Neutrophil (primary cell): ENCODE measurements around the gene KRAS.

Experiments used
- H3K27ac ChIP-seq: fragments of 200-600 bp; sonication (generic); 2 replicates; pipeline ENCODE4 v1.5.1; 2016; ENCODE audit warnings: mild to moderate bottlenecking, moderate library complexity
- H3K27me3 ChIP-seq: fragments of 200-600 bp; sonication (generic); 2 replicates; pipeline ENCODE4 v1.6.0; 2016; ENCODE audit warnings: mild to moderate bottlenecking
- H3K36me3 ChIP-seq: fragments of 200-600 bp; sonication (generic); 2 replicates; pipeline ENCODE4 v1.5.1; 2017
- H3K4me1 ChIP-seq, 2 experiments: fragments of 200-600 bp in 1 of 2; sonication (generic) in 1 of 2; 1 replicate in 1 of 2; 2 replicates in 1 of 2; pipeline versions ENCODE4 v1.5.1 to v1.6.1; 2013 to 2016; ENCODE audit warnings: low read depth in 1 of 2, low read length in 1 of 2, mild to moderate bottlenecking in 1 of 2, moderate library complexity in 1 of 2; ENCODE audit not compliant: control insufficient read depth in 1 of 2, insufficient read depth in 1 of 2
- H3K4me3 ChIP-seq, 2 experiments: fragments of 200-600 bp in 1 of 2; sonication (generic) in 1 of 2; 1 replicate in 1 of 2; 2 replicates in 1 of 2; pipeline ENCODE4 v1.5.1; 2013 to 2016; ENCODE audit warnings: low read depth in 1 of 2, low read length in 1 of 2, mild to moderate bottlenecking in 1 of 2, moderate library complexity in 1 of 2
- H3K9me3 ChIP-seq: fragments of 200-600 bp; sonication (generic); 2 replicates; pipeline ENCODE4 v1.5.1; 2016
- TF ChIP-seq, protein P1 (sequence below): fragments of 200-600 bp; sonication (generic); IDR thresholded peaks from 2 replicates; pipeline ENCODE4 v1.5.1; 2016; ENCODE audit warnings: antibody characterized with exemption

Gene KRAS

DNA sequence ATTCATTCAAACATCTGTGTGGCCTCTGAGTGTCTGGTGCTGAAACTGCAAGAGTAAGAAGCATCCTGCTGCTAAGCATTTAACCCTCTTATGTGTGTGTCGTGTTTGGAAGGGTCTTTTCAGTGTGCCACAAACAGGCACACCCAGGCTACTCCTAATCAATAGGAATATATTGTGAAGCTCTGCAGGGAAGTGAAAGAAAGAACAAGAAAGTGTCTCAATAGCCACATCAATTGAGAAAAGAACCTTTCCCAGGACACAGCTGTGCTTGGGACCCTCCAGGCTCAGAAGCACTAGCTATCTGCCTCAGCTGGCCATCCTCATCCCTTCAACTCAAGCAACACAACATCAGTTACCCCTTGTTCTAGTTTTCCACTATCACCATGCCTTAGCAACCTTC is 13.4 kb upstream of the KRAS start:
- Histone ChIP-seq H3K4me3 (no peak overlapping the region), H3K27me3 (no peaks in the 10 kb centered on the region), H3K27ac (no peak overlapping the region), H3K9me3 (no peaks in the 10 kb centered on the region), H3K36me3 (no peaks in the 10 kb centered on the region), H3K4me1 (no peaks in the 10 kb centered on the region)
- TF ChIP-seq, protein P1, sequence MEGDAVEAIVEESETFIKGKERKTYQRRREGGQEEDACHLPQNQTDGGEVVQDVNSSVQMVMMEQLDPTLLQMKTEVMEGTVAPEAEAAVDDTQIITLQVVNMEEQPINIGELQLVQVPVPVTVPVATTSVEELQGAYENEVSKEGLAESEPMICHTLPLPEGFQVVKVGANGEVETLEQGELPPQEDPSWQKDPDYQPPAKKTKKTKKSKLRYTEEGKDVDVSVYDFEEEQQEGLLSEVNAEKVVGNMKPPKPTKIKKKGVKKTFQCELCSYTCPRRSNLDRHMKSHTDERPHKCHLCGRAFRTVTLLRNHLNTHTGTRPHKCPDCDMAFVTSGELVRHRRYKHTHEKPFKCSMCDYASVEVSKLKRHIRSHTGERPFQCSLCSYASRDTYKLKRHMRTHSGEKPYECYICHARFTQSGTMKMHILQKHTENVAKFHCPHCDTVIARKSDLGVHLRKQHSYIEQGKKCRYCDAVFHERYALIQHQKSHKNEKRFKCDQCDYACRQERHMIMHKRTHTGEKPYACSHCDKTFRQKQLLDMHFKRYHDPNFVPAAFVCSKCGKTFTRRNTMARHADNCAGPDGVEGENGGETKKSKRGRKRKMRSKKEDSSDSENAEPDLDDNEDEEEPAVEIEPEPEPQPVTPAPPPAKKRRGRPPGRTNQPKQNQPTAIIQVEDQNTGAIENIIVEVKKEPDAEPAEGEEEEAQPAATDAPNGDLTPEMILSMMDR, result no peak

DNA sequence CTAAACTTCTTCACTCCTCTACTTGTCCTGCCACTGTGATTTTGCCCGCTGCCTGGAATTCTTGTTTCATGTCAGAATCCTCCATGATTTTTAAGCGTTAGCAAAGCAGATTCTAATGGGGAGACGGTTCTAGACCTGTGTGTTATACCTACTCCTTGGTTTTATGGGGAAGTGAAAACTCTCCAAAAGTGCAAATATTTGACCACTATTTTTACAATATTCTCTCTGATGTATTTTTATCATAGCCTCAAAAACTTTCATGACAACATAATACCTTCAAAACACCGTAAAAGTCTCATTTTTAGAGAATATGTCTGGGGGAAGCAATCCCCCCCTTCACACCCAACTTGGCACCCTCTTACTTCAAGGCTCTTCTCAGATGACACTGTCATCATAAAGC is 12.9 kb upstream of the KRAS start:
- H3K4me1 ChIP-seq, result no peaks in the 10 kb centered on the region
- no peak overlapping the region for H3K27ac ChIP-seq
- no peaks in the 10 kb centered on the region for H3K9me3 ChIP-seq
- TF ChIP-seq, protein P1, result no peak
- H3K27me3 ChIP-seq, result no peaks in the 10 kb centered on the region
- H3K36me3 ChIP-seq, result no peaks in the 10 kb centered on the region
- H3K4me3 ChIP-seq, result no peak overlapping the region

DNA sequence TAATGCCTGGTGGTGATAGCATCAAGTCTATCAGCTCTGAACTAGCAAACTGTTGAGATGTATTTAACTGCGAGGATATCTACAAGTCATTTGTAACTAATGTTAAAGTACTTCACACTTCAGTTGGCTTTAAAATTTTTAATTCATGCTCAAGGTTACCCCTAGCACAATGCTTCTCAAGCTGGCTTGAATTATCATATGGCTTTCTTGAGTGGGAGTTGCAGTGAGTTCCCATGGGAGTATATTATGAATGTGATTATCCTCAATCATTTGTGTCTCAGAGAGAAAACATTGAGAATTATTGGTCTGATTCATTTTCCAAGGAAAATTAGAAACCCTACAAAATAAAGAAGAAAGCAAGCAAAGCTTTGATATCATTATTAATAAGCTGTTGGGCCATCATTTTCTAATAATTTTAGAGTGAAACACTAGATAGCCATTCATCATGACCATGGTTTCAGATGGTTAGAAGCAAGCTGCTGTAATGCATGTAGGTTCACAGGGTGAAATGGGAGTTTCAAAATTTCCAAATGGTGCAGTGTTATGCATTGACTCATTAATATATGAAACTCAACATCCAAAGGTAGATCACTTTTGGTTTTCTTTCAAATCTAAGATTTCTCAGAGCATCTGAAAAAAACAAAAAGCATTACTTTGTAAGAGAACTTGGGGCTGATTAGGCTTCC is 11.8 kb upstream of the KRAS start:
- H3K27me3 ChIP-seq, result no peaks in the 10 kb centered on the region
- no peaks in the 10 kb centered on the region for H3K4me1 ChIP-seq
- TF ChIP-seq, protein P1, result no peak
- no peaks in the 10 kb centered on the region for H3K36me3 ChIP-seq
- no peak overlapping the region for H3K4me3 ChIP-seq
- H3K27ac ChIP-seq, result no peak overlapping the region
- no peaks in the 10 kb centered on the region for H3K9me3 ChIP-seq

DNA sequence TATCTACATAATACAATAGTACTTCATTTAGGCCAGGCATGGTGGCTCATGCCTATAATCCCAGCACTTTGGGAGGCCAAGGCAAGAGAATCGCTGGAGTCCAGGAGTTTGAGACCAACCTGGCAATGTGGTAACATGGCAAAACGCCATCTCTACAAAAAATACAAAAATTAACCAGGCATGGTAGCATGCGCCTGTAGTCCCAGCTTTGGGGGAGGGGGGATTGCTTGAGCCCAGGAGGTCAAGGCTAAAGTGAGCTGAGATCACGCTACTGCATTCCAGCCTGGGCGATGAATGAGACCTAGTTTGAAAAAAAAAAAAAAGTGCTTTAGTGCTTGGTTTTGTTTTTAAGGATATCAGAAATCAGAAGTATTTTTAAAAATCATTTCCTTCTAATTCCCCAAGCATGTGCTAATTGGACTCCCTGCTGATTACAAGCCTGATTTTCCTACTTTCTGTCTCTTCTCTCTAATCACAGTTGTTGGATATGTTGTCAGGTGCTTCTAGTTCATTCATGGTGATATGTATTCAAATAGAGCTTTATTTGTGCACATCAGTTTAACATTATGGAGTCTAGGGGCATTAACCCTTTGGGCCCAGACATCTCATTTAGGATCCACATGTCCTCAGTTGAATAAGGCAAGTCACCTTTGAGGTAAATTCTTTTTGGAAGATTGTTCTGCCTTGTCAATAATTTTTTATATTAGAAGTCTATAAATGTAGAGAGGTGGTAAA is 7.0 kb upstream of the KRAS start:
- TF ChIP-seq, protein P1, result no peak
- no peaks in the 10 kb centered on the region for H3K36me3 ChIP-seq
- no peaks in the 10 kb centered on the region for H3K9me3 ChIP-seq
- H3K4me1 ChIP-seq, result no peaks in the 10 kb centered on the region
- H3K4me3 ChIP-seq, result no peak overlapping the region
- H3K27me3 ChIP-seq, result no peaks in the 10 kb centered on the region
- H3K27ac ChIP-seq, result no peak overlapping the region

DNA sequence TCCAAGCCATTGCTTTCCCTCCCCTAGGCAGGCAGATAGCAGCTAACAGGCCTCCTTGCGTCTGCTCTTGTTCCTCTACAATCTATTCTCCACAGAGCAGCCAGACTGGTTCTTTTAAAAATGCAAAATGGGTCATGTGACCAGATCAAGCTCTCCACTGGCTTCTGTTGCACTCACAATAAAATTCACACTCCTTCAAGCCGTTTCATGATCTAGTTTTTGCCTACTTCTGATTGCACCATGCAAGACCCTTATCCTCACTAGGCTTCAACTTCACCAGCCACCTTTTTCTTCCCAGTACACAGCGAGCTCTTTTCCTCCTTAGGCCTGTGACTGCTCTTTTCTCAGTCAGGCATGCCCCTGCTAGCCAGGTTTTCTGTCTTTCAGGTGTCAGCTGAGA is 6.1 kb upstream of the KRAS start:
- TF ChIP-seq, protein P1, result no peak
- Histone ChIP-seq H3K4me1 (no peaks in the 10 kb centered on the region), H3K27me3 (peaks cover 7% of the 10 kb centered on the region), H3K4me3 (no peak overlapping the region), H3K36me3 (no peaks in the 10 kb centered on the region), H3K9me3 (no peaks in the 10 kb centered on the region), H3K27ac (no peak overlapping the region)
